Activated CD8-positive, alpha-beta memory T cell treated with anti-CD3 and anti-CD28 coated beads for 48 hours (primary cell): Measurements from ENCODE around the gene MFF.

Experiments used
- DNase-seq, 3 experiments: peaks; one replicate each; pipeline ENCODE4 v3.0.0-alpha.2; 2020; ENCODE audit warnings: low read depth in 2 of 3, low spot score in 2 of 3

MFF gene

DNA sequence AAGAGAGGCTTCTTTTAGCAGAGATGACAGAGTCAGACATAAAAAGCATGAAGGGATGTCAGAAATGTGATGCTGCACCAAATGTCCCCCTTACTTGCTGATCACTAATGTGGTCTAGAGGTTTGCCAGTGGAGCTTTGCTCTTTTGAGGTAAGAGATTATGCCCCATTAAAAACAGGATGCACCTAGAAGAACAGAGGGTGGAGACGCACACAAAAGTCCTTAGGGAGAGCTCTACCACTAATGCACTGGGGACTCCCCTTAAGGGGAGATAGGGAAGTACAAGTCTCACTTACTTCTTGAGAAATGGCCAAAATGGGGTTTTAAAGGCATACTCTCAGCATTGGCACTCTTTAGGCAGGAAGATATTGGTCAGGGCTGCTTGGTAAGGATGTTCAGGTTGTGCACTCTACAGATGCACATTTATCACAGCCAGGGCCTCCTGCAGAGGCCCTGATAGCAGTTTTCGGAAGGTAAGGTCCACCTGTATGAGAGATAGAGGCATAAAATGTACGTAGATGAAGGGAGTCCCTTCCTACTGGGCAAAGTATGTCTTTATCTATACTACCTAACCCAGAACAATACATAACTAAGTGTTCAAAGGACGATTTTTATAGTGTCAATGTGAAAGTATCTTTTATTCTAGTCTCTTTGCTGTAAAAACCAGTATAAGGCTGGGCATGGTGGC, 79.7 kb downstream of the MFF start:
- no peak for DNase-seq

DNA sequence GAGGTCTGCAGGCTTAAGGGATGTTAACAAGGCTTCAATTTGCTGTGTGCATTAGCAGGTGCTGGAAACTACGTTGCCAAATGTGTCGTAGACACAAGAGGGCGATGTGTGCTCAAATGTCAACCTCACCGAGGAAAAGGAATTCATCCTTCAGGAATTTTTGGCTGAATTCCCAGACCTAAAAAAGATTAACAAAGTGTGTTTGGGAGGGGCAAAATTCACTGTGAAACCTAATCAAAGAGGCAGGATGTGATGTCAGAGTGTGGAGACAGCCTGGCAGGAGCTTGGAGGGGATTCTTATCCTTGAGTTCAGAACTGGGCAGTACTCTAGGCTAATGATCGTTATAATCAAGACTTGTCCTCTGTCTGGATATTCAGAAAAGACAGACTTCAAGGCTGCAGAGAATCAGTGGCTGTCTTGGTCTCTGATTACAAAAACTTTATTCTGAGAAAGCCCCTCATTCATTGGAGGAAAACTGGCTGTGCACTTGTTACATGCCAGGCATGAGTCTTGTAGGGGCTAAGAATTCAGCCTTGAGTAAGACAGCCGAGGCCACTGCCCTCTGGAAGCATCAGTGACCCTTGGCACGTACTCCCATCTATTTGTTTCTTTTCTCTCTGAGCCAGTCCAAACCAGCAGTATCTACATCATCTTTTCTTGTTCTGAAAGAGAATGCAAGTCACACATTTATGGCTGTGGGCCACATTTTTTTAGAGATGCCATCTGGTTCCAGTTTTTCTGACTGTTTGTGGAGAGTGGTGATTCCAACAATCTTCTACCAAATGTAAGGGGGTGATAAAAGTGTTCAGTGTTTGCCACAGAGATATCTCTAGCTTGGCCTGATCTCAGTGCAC, 81.4 kb downstream of the MFF start:
- no peak for DNase-seq
